ENCODE data around the gene EFCAB12. TPM values are rescaled to one million over a fixed set of nuclear protein-coding genes. Genes with fewer than 3 reads are reported as not detected.

The EFCAB12 gene
- total and polyA plus RNA-seq, 10 of the 15 experiments (the other 5 are each of a cell fraction or from before 2014, with no cell fraction given): 0.02 to 0.85 (median 0.33) TPM

DNA sequence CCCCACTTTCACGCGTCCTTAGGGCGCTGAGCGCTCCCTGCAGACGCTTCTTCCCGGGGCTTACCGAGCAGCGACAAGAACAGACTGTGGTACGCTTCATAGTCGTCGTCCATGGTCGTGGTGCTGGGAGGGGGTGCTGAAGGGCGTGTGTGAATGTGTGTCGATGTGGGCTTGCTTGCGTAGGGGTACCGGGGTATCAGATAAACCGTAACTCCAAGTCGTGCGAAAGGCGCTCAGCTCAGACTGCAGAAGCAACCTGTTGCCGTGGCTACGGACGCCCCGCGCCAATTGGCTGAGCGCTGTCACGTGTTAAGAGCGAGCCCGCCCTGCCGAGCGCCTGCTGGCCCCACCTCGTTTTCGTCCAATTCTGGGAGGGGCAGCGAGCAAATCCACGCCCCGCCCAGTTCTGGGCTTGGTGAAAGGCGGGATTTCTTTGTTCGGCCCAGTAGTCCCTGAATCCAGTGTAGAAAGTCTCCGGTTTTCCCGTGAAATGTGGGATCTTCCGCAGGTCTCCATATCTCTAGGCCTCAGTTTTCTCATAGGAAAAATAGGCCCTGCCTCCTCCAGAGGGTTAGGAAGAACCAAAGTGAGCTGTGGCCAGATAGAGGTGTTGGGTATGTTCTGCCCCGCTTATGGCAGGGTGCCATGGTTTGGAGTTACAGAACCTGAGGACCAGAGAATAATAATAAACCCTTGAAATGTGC lies at the start of gene EFCAB12 (continued):
- TF ChIP-seq, protein P1, sequence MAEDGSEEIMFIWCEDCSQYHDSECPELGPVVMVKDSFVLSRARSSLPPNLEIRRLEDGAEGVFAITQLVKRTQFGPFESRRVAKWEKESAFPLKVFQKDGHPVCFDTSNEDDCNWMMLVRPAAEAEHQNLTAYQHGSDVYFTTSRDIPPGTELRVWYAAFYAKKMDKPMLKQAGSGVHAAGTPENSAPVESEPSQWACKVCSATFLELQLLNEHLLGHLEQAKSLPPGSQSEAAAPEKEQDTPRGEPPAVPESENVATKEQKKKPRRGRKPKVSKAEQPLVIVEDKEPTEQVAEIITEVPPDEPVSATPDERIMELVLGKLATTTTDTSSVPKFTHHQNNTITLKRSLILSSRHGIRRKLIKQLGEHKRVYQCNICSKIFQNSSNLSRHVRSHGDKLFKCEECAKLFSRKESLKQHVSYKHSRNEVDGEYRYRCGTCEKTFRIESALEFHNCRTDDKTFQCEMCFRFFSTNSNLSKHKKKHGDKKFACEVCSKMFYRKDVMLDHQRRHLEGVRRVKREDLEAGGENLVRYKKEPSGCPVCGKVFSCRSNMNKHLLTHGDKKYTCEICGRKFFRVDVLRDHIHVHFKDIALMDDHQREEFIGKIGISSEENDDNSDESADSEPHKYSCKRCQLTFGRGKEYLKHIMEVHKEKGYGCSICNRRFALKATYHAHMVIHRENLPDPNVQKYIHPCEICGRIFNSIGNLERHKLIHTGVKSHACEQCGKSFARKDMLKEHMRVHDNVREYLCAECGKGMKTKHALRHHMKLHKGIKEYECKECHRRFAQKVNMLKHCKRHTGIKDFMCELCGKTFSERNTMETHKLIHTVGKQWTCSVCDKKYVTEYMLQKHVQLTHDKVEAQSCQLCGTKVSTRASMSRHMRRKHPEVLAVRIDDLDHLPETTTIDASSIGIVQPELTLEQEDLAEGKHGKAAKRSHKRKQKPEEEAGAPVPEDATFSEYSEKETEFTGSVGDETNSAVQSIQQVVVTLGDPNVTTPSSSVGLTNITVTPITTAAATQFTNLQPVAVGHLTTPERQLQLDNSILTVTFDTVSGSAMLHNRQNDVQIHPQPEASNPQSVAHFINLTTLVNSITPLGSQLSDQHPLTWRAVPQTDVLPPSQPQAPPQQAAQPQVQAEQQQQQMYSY (CRISPR knock-in tag; IDR thresholded peaks at IDR 0.05): no peak
- 0 out of 2 replicates have a peak, but pooled peaks have one; percentile 34 for TF ChIP-seq SIN3A (IDR thresholded peaks at IDR 0.05; ENCODE audit: low read depth, low read length)
- peak; percentile 78 for TF ChIP-seq POLR2A (IDR thresholded peaks at IDR 0.05; ENCODE audit: low read depth, low read length)
- TF ChIP-seq NR2C1 (IDR thresholded peaks at IDR 0.05): no peak
- TF ChIP-seq FOXM1 (IDR thresholded peaks at IDR 0.05; ENCODE audit: low read depth, low read length): 0 out of 2 replicates have a peak, but pooled peaks have one; percentile 26
- TF ChIP-seq, protein P2, sequence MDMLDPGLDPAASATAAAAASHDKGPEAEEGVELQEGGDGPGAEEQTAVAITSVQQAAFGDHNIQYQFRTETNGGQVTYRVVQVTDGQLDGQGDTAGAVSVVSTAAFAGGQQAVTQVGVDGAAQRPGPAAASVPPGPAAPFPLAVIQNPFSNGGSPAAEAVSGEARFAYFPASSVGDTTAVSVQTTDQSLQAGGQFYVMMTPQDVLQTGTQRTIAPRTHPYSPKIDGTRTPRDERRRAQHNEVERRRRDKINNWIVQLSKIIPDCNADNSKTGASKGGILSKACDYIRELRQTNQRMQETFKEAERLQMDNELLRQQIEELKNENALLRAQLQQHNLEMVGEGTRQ (IDR thresholded peaks at IDR 0.05; ENCODE audit: borderline replicate concordance, low read depth, low read length): peak; percentile 56
- TF ChIP-seq, protein P3, sequence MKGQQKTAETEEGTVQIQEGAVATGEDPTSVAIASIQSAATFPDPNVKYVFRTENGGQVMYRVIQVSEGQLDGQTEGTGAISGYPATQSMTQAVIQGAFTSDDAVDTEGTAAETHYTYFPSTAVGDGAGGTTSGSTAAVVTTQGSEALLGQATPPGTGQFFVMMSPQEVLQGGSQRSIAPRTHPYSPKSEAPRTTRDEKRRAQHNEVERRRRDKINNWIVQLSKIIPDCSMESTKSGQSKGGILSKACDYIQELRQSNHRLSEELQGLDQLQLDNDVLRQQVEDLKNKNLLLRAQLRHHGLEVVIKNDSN (IDR thresholded peaks at IDR 0.05; ENCODE audit: borderline replicate concordance, extremely low read length, insufficient read depth, low read depth, low read length): peak; percentile 93
- peak; percentile 43; the same call in 1 of the 2 replicates for TF ChIP-seq MXI1 (IDR thresholded peaks at IDR 0.05; ENCODE audit: low read depth, low read length)
- TF ChIP-seq MEF2B (IDR thresholded peaks at IDR 0.05; ENCODE audit: partially characterized antibody, poor library complexity, severe bottlenecking): peak; percentile 16
- peak; percentile 65 for TF ChIP-seq SP1 (IDR thresholded peaks at IDR 0.05; ENCODE audit: low read depth, low read length)
- TF ChIP-seq, protein P4, sequence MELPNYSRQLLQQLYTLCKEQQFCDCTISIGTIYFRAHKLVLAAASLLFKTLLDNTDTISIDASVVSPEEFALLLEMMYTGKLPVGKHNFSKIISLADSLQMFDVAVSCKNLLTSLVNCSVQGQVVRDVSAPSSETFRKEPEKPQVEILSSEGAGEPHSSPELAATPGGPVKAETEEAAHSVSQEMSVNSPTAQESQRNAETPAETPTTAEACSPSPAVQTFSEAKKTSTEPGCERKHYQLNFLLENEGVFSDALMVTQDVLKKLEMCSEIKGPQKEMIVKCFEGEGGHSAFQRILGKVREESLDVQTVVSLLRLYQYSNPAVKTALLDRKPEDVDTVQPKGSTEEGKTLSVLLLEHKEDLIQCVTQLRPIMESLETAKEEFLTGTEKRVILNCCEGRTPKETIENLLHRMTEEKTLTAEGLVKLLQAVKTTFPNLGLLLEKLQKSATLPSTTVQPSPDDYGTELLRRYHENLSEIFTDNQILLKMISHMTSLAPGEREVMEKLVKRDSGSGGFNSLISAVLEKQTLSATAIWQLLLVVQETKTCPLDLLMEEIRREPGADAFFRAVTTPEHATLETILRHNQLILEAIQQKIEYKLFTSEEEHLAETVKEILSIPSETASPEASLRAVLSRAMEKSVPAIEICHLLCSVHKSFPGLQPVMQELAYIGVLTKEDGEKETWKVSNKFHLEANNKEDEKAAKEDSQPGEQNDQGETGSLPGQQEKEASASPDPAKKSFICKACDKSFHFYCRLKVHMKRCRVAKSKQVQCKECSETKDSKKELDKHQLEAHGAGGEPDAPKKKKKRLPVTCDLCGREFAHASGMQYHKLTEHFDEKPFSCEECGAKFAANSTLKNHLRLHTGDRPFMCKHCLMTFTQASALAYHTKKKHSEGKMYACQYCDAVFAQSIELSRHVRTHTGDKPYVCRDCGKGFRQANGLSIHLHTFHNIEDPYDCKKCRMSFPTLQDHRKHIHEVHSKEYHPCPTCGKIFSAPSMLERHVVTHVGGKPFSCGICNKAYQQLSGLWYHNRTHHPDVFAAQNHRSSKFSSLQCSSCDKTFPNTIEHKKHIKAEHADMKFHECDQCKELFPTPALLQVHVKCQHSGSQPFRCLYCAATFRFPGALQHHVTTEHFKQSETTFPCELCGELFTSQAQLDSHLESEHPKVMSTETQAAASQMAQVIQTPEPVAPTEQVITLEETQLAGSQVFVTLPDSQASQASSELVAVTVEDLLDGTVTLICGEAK (IDR thresholded peaks at IDR 0.05; ENCODE audit: borderline replicate concordance): peak; percentile 30; the same call in 1 of the 2 replicates
- peak; percentile 47; the same call in 1 of the 2 replicates for TF ChIP-seq POLR2AphosphoS5 (IDR thresholded peaks at IDR 0.05; ENCODE audit: low read length)
- peak; percentile 90 for TF ChIP-seq BMI1 (IDR thresholded peaks at IDR 0.05; ENCODE audit: borderline replicate concordance)

All from GM12878 (cell line).